HCT116 (cell line): ENCODE measurements around the gene FCER2. TPM values are rescaled to one million over a fixed set of nuclear protein-coding genes. Genes with fewer than 3 reads are reported as not detected.

Source experiments
- ATAC-seq: fragments of 200-7000 bp; cut with Tn5 transposase; 2 replicates; pipeline ENCODE4 v1.9.1; 2020; ENCODE audit warnings: mild to moderate bottlenecking, moderate library complexity
- BruUV-seq: library from RNA; stranded (reverse); fragments of 400-500 nt; replicated peaks from 2 replicates; lab custom pipeline; 2021; lab: Mats Ljungman, UMichigan
- CTCF ChIA-PET: fragments of 300-600 bp; sonication (Branson Sonifier 250); formaldehyde crosslinking; loops from one replicate; lab custom pipeline; 2021; ENCODE audit warnings: antibody characterized with exemption; lab: Charles Lee
- POLR2A ChIA-PET: fragments of 300-600, 350-600 bp; sonication (Branson Sonifier 250); formaldehyde crosslinking; loops from one replicate; lab custom pipeline; 2021; ENCODE audit warnings: antibody characterized with exemption; lab: Charles Lee
- RAD21 ChIA-PET, 2 experiments: fragments of 300-600 bp; sonication (Branson Sonifier 250); formaldehyde crosslinking; loops; one replicate each; lab custom pipeline; 2023; ENCODE audit warnings: low total read pairs in 2 of 2; ENCODE audit not compliant: uncharacterized antibody in 2 of 2, unreplicated experiment in 2 of 2, low non-redundant PET in 1 of 2; lab: Charles Lee
- DNase-seq: peaks from one replicate; pipeline ENCODE4 v3.0.0-alpha.2; 2010; ENCODE audit warnings: low read depth, low spot score
- H2AFZ ChIP-seq: fragments of 200-600 bp; shearing (Covaris generic), sonication (generic); 2 replicates; pipeline ENCODE4 v1.6.1; 2017; ENCODE audit warnings: low read depth, mixed run types, mixed read lengths, antibody characterized with exemption, low read length; ENCODE audit not compliant: poor library complexity, severe bottlenecking
- H3K27ac ChIP-seq: 2 replicates; pipeline ENCODE4 v1.5.1; 2012; ENCODE audit warnings: low read depth, low read length
- H3K27me3 ChIP-seq: fragments of 200-600 bp; sonication (generic); 2 replicates; pipeline ENCODE4 v1.6.1; 2016; ENCODE audit warnings: mixed run types, low read length, mixed read lengths; ENCODE audit not compliant: insufficient read depth
- H3K36me3 ChIP-seq, 2 experiments: fragments of 200-500 bp in 1 of 2; fragments of 200-600 bp in 1 of 2; sonication (Bioruptor generic) in 1 of 2; sonication (generic) in 1 of 2; 2 replicates each; pipeline versions ENCODE4 v1.5.1 to v1.6.1; 2014 to 2016; ENCODE audit warnings: low read length in 2 of 2, inconsistent platforms in 1 of 2, mixed read lengths in 1 of 2, mixed run types in 1 of 2; ENCODE audit not compliant: insufficient read depth in 2 of 2, control insufficient read depth in 1 of 2
- H3K4me1 ChIP-seq, 2 experiments: fragments of 200-600 bp in 1 of 2; sonication (generic) in 1 of 2; 2 replicates each; pipeline versions ENCODE4 v1.5.1 to v1.6.1; 2012 to 2017; ENCODE audit warnings: low read length in 2 of 2, inconsistent platforms in 1 of 2, mild to moderate bottlenecking in 1 of 2, mixed read lengths in 1 of 2, mixed run types in 1 of 2, moderate library complexity in 1 of 2; ENCODE audit not compliant: insufficient read depth in 2 of 2, control insufficient read depth in 1 of 2
- H3K4me2 ChIP-seq: fragments of 200-600 bp; sonication (generic); 2 replicates; pipeline ENCODE4 v1.6.1; 2017; ENCODE audit warnings: mixed run types, low read length, mixed read lengths
- H3K4me3 ChIP-seq, 2 experiments: fragments of 200-600 bp in 1 of 2; sonication (generic) in 1 of 2; replicated peaks in 1 of 2; 2 replicates each; pipeline ENCODE4 v1.5.1; 2011 to 2016; ENCODE audit warnings: low read length in 2 of 2, control low read depth in 1 of 2, low read depth in 1 of 2, mild to moderate bottlenecking in 1 of 2, mixed read lengths in 1 of 2, mixed run types in 1 of 2
- H3K79me2 ChIP-seq: fragments of 200-600 bp; sonication (generic); 2 replicates; pipeline ENCODE4 v1.6.1; 2017; ENCODE audit warnings: mild to moderate bottlenecking, mixed run types, low read length, moderate library complexity, mixed read lengths; ENCODE audit not compliant: insufficient read depth
- H3K9ac ChIP-seq: fragments of 200-600 bp; sonication (generic); 2 replicates; pipeline ENCODE4 v1.6.1; 2016; ENCODE audit warnings: low read length, mixed read lengths
- H3K9me2 ChIP-seq: fragments of 200-600 bp; sonication (generic), shearing (Covaris generic); 2 replicates; pipeline ENCODE4 v1.6.1; 2017; ENCODE audit warnings: mixed run types, mild to moderate bottlenecking, moderate library complexity; ENCODE audit not compliant: insufficient read depth
- H3K9me3 ChIP-seq, 2 experiments: fragments of 200-500 bp in 1 of 2; fragments of 200-600 bp in 1 of 2; sonication (Bioruptor generic) in 1 of 2; sonication (generic) in 1 of 2; 2 replicates each; pipeline ENCODE4 v1.6.1; 2014 to 2017; ENCODE audit warnings: low read length in 2 of 2, mixed read lengths in 2 of 2, inconsistent platforms in 1 of 2, low read depth in 1 of 2, mild to moderate bottlenecking in 1 of 2, mixed run types in 1 of 2, moderate library complexity in 1 of 2; ENCODE audit not compliant: control insufficient read depth in 1 of 2, insufficient read depth in 1 of 2
- H4K20me1 ChIP-seq: fragments of 200-600 bp; sonication (generic), shearing (Covaris generic); 2 replicates; pipeline ENCODE4 v1.6.1; 2017; ENCODE audit warnings: mixed run types, mild to moderate bottlenecking, moderate library complexity; ENCODE audit not compliant: insufficient read depth
- CBX3 ChIP-seq: IDR thresholded peaks from 2 replicates; pipeline ENCODE4 v1.6.1; 2012; ENCODE audit warnings: low read depth
- ELF1 ChIP-seq: IDR thresholded peaks from 2 replicates; pipeline ENCODE4 v1.6.1; 2012; ENCODE audit warnings: low read depth, borderline replicate concordance
- FOSL1 ChIP-seq: IDR thresholded peaks from 2 replicates; pipeline ENCODE4 v1.6.1; 2012; ENCODE audit warnings: low read depth
- JUND ChIP-seq: IDR thresholded peaks from 2 replicates; pipeline ENCODE4 v1.6.1; 2012
- MAX ChIP-seq: IDR thresholded peaks from 2 replicates; pipeline ENCODE4 v1.6.1; 2012
- POLR2A ChIP-seq: IDR thresholded peaks from 2 replicates; pipeline ENCODE4 v1.7.0; 2011; ENCODE audit warnings: borderline replicate concordance; ENCODE audit not compliant: insufficient read depth, insufficient read length; ENCODE audit errors: extremely low read depth
- SIN3A ChIP-seq: IDR thresholded peaks from 2 replicates; pipeline ENCODE4 v1.6.1; 2012; ENCODE audit warnings: low read depth
- SRF ChIP-seq: IDR thresholded peaks from 2 replicates; pipeline ENCODE4 v1.6.1; 2012; ENCODE audit warnings: low read depth
- YY1 ChIP-seq: IDR thresholded peaks from 2 replicates; pipeline ENCODE4 v1.6.1; 2011; ENCODE audit warnings: low read length, low read depth, moderate library complexity, mild to moderate bottlenecking; ENCODE audit not compliant: insufficient replicate concordance; ENCODE audit errors: extremely low read depth
- ZFX ChIP-seq: fragments of 450-650 bp; IDR thresholded peaks from 2 replicates; pipeline ENCODE4 v1.6.1; 2017
- intact Hi-C: fragments of 100-400 bp; cut with micrococcal nuclease; formaldehyde crosslinking; loops from 2 replicates; pipeline ENCODE4 v1.10.0; 2022
- total RNA-seq: library from RNA; stranded (reverse); gene quantifications from one replicate; pipeline ENCODE4 v1.2.1, GENCODE V29; 2021; ENCODE audit not compliant: unreplicated experiment

The FCER2 gene
- total RNA-seq, 1 experiment from 2014 or later: 0.20 TPM

GRCh38 chr19:7689165-7689564 is 12.8 kb downstream of the FCER2 start (continued):
- no peak for TF ChIP-seq JUND

GRCh38 chr19:7687177-7687576 is 14.8 kb downstream of the FCER2 start:
- intact Hi-C loops: loop anchor here (10.0 kb wide), 1 partner anchor 332 kb away; no protein-coding TSS in a partner anchor
- Histone ChIP-seq H4K20me1 (no peaks in the 10 kb centered on the region), H3K27ac (no peak overlapping the region), H3K9me2 (no peaks in the 10 kb centered on the region), H3K4me3 (no peak overlapping the region), H3K4me1 (peaks cover under 1% of the 10 kb centered on the region in 2 experiments; a peak in 3 of 4 replicates), H3K27me3 (no peaks in the 10 kb centered on the region), H3K9ac (no peak overlapping the region), H3K79me2 (peaks cover 7% of the 10 kb centered on the region; the same call in 1 of the 2 replicates), H3K9me3 (peaks cover 0 to 5% of the 10 kb centered on the region in 2 experiments; a peak in 1 of 4 replicates), H3K36me3 (peaks cover 4 to 9% of the 10 kb centered on the region in 2 experiments; a peak in 3 of 4 replicates), H3K4me2 (no peak overlapping the region), H2AFZ (no peak overlapping the region)
- ChIA-PET RAD21 (no interaction called here), CTCF (no interaction called here), POLR2A (no interaction called here)
- DNase-seq (no peak), ATAC-seq (no peak)
- TF ChIP-seq POLR2A (no peak), SIN3A (no peak), FOSL1 (no peak), MAX (no peak), ZFX (no peak), JUND (no peak)
- no TSS peak for BruUV-seq

GRCh38 chr19:7685546-7686445 is 16.1 kb downstream of the FCER2 start:
- POLR2A ChIA-PET: no interaction called here
- DNase-seq: no peak

More at GRCh38 chr19:7685546-7686445, 16.1 kb downstream of the FCER2 start:
- Histone ChIP-seq H3K4me2 (no peak overlapping the region), H3K27me3 (no peaks in the 10 kb centered on the region), H3K79me2 (peaks cover 20% of the 10 kb centered on the region; the same call in 1 of the 2 replicates)
- CTCF ChIA-PET: no interaction called here
- TF ChIP-seq SRF (no peak), ZFX (no peak), SIN3A (no peak), ELF1 (no peak), YY1 (no peak), JUND (no peak), CBX3 (no peak)
- TF ChIP-seq, all 23 proteins: peak for 0
- Histone ChIP-seq H3K9me2 (no peaks in the 10 kb centered on the region), H4K20me1 (no peaks in the 10 kb centered on the region), H2AFZ (no peak overlapping the region), H3K4me3 (no peak overlapping the region), H3K4me1 (peaks cover 3 to 12% of the 10 kb centered on the region in 2 experiments), H3K27ac (no peak overlapping the region), H3K9me3 (peaks cover 0 to 1% of the 10 kb centered on the region in 2 experiments; a peak in 1 of 4 replicates), H3K9ac (no peak overlapping the region), H3K36me3 (peaks cover 4 to 9% of the 10 kb centered on the region in 2 experiments; a peak in 3 of 4 replicates)
- ATAC-seq: no peak
- intact Hi-C loops: loop anchor here (10.0 kb wide), 1 partner anchor 331 kb away; no protein-coding TSS in a partner anchor
- RAD21 ChIA-PET: no interaction called here
- BruUV-seq: no TSS peak
